HG02678 (cell line): ENCODE measurements around the gene ARMH3.
"Not testable (repeated sequence)": the region's sequence is repeated elsewhere in the genome, so short reads cannot be mapped to it uniquely, and the experiment has no call there.

Source experiments
- ATAC-seq: cut with Tn5 transposase; IDR thresholded peaks from one replicate; pipeline ENCODE4 v1.9.1; 2021; ENCODE audit warnings: mild to moderate bottlenecking, moderate library complexity; ENCODE audit not compliant: unreplicated experiment

Gene ARMH3

GRCh38 chr10:101993651-101994200 is 62.2 kb downstream of the ARMH3 start:
- ATAC-seq: no peak

- ATAC-seq: no peak
These were observed 62.8 kb downstream of the ARMH3 start for GRCh38 chr10:101993221-101993620.

GRCh38 chr10:101987136-101987535 is 68.8 kb downstream of the ARMH3 start:
- no peak for ATAC-seq

GRCh38 chr10:101986624-101986971 is 69.4 kb downstream of the ARMH3 start:
- no peak for ATAC-seq

GRCh38 chr10:101980677-101981076 is 75.3 kb downstream of the ARMH3 start:
- ATAC-seq: not testable (repeated sequence)

GRCh38 chr10:101974091-101974971 is 81.6 kb downstream of the ARMH3 start:
- no peak for ATAC-seq

GRCh38 chr10:101972761-101973160 is 83.2 kb downstream of the ARMH3 start:
- ATAC-seq: no peak

GRCh38 chr10:101969412-101969922 is 86.5 kb downstream of the ARMH3 start:
- ATAC-seq: no peak

- no peak for ATAC-seq
These were observed 87.0 kb downstream of the ARMH3 start for GRCh38 chr10:101968940-101969321.

- ATAC-seq: no peak
These were observed 87.6 kb downstream of the ARMH3 start for GRCh38 chr10:101968286-101968939.

GRCh38 chr10:101967713-101968112 is 88.3 kb downstream of the ARMH3 start:
- ATAC-seq: no peak

- no peak for ATAC-seq
These were observed 88.9 kb downstream of the ARMH3 start for GRCh38 chr10:101967119-101967518.

- no peak for ATAC-seq
These were observed 90.8 kb downstream of the ARMH3 start for GRCh38 chr10:101965075-101965765.

- no peak for ATAC-seq
These were observed 94.1 kb downstream of the ARMH3 start for GRCh38 chr10:101961591-101962498.

GRCh38 chr10:101960879-101961395 is 95.0 kb downstream of the ARMH3 start:
- no peak for ATAC-seq

- ATAC-seq: no peak
These were observed 96.5 kb downstream of the ARMH3 start for GRCh38 chr10:101959346-101959916.

- no peak for ATAC-seq
These were observed 97.3 kb downstream of the ARMH3 start for GRCh38 chr10:101958691-101959090.

- ATAC-seq: no peak
These were observed 99.1 kb downstream of the ARMH3 start for GRCh38 chr10:101956898-101957297.

GRCh38 chr10:101956117-101956516 is 99.9 kb downstream of the ARMH3 start:
- no peak for ATAC-seq

- no peak for ATAC-seq
These were observed 103.8 kb downstream of the ARMH3 start for GRCh38 chr10:101952191-101952590.
